AG04450 (cell line): Measurements from ENCODE around the gene HADHA. TPM values are rescaled to one million over a fixed set of nuclear protein-coding genes. Genes with fewer than 3 reads are reported as not detected.

ENCODE experiments used
- CTCF ChIA-PET: fragments of 300-600, 350-600 bp; formaldehyde crosslinking; extraction: SDS; loops from one replicate; lab custom pipeline; 2022; ENCODE audit warnings: antibody characterized with exemption, inconsistent platforms; lab: Charles Lee
- POLR2A ChIA-PET: fragments of 350-600 bp; formaldehyde crosslinking; extraction: SDS; loops from one replicate; lab custom pipeline; 2021; ENCODE audit warnings: antibody characterized with exemption, inconsistent platforms; lab: Yijun Ruan, JAX
- DNase-seq: peaks from one replicate; pipeline ENCODE4 v3.0.0-alpha.2; 2011; ENCODE audit warnings: low read depth, low spot score
- H3K27ac ChIP-seq: one replicate; pipeline ENCODE4 v1.5.1; 2012; ENCODE audit warnings: low read depth, low read length, control low read depth
- H3K27me3 ChIP-seq: one replicate; pipeline ENCODE4 v1.6.0; 2012; ENCODE audit warnings: low read length; ENCODE audit not compliant: control insufficient read depth, insufficient read depth
- H3K4me3 ChIP-seq: 2 replicates; pipeline ENCODE4 v1.5.1; 2011; ENCODE audit warnings: mild to moderate bottlenecking, low read depth, low read length, control low read depth
- H3K9me3 ChIP-seq: 2 replicates; pipeline ENCODE4 v1.5.1; 2012; ENCODE audit warnings: low read length; ENCODE audit not compliant: control insufficient read depth, insufficient read depth
- CTCF ChIP-seq: IDR thresholded peaks from 2 replicates; pipeline ENCODE4 v1.5.1; 2011; ENCODE audit warnings: low read depth, low read length, control low read depth, inconsistent platforms
- polyA plus RNA-seq: library from polyadenylated mRNA; depleted of rRNA; stranded (reverse); fragments of >200 nt; gene quantifications from 2 replicates; pipeline ENCODE4 v1.2.3, GENCODE V29; 2011

HADHA gene
- polyA plus RNA-seq, 1 experiment, result 172 TPM

- no peak for DNase-seq
- Histone ChIP-seq H3K4me3 (no peak overlapping the region), H3K27me3 (no peaks in the 10 kb centered on the region), H3K9me3 (no peaks in the 10 kb centered on the region), H3K27ac (no peak overlapping the region)
- TF ChIP-seq CTCF, result no peak
- ChIA-PET POLR2A (interaction anchor here (0.6 kb wide), 1 partner anchor 360 kb away, joined by 3 read pairs; no protein-coding TSS in a partner anchor), CTCF (no interaction called here)
Measured at GRCh38 chr2:26157580-26157979, 86.9 kb downstream of the HADHA start.

DNA sequence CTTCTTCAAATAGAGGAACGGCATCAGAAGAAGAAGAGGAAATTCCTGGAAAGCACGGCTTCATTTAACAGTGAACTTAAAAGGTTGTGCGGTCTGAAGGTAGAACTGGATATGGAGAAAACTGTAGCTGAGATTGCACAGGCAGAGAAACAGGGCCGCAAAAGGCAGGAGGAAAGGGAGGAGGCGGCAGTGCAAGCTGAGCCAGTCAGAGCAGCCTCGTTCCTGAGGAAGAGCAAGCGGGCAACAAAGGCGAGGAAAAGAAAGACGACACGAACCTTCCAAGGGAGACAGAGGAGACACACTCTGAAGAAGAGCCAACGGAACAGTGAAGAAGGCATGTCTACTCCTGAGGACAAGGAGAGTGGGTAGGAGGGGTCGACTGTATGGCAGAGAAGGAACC, 94.2 kb downstream of the HADHA start:
- no peak for DNase-seq
- H3K9me3 ChIP-seq, result no peaks in the 10 kb centered on the region
- ChIA-PET POLR2A (interaction anchor here (0.7 kb wide), 1 partner anchor 85 kb away, joined by 3 read pairs; no protein-coding TSS in a partner anchor), CTCF (interaction anchor here (1.1 to 6.2 kb wide), 2 partner anchors 199 kb away, joined by 10 to 109 read pairs; no protein-coding TSS in a partner anchor)
- H3K27ac ChIP-seq, result no peak overlapping the region
- H3K27me3 ChIP-seq, result no peaks in the 10 kb centered on the region
- no peak overlapping the region for H3K4me3 ChIP-seq
- no peak for TF ChIP-seq CTCF

- Histone ChIP-seq H3K27me3 (no peaks in the 10 kb centered on the region), H3K27ac (no peak overlapping the region), H3K4me3 (no peak overlapping the region), H3K9me3 (no peaks in the 10 kb centered on the region)
- ChIA-PET CTCF (interaction anchor here (0.7 to 6.2 kb wide), 3 partner anchors 88 to 198 kb away, joined by 3 to 109 read pairs (median 3); no protein-coding TSS in a partner anchor), POLR2A (no interaction called here)
- no peak for DNase-seq
- no peak for TF ChIP-seq CTCF
Measured at GRCh38 chr2:26148501-26148900, 95.9 kb downstream of the HADHA start.

- CTCF ChIA-PET, result interaction anchor here (0.5 to 6.2 kb wide), 35 partner anchors 9 to 1918 kb away, joined by 3 to 109 read pairs (median 5); partner anchors contain the start of gene KIF3C
- H3K9me3 ChIP-seq, result no peaks in the 10 kb centered on the region; the same call in 1 of the 2 replicates
- POLR2A ChIA-PET, result no interaction called here
- no peak overlapping the region for H3K27ac ChIP-seq
- peak; percentile 80 for TF ChIP-seq CTCF
- peak; percentile 7 for DNase-seq
- H3K4me3 ChIP-seq, result no peak overlapping the region
- no peaks in the 10 kb centered on the region for H3K27me3 ChIP-seq
Measured at GRCh38 chr2:26144953-26145680, 99.3 kb downstream of the HADHA start.

DNA sequence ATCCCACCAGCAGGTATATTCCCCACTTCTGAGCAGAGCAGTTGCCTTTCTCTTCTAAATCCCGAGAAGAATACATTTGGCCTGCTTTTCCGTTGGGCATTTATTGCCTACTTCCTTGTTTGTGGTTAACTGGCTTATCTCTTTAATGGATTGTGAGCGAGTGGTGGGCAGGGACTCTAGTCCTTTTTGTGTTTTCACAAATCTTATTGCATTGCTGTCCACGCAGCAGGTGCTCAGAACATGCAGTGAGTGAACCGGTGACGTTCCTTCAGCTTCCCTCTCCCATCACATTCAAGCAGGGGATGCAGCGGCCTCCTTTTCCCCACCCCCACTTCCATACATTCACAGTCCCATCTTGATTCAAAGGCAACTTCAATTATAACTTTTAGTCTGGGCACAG, 100.4 kb downstream of the HADHA start:
- no peak overlapping the region for H3K4me3 ChIP-seq
- no peak overlapping the region for H3K27ac ChIP-seq
- no peak for TF ChIP-seq CTCF
- no peaks in the 10 kb centered on the region; the same call in 1 of the 2 replicates for H3K9me3 ChIP-seq
- CTCF ChIA-PET, result interaction anchor here (0.7 to 6.2 kb wide), 9 partner anchors 81 to 433 kb away, joined by 3 to 109 read pairs (median 8); no protein-coding TSS in a partner anchor
- no peak for DNase-seq
- POLR2A ChIA-PET, result no interaction called here
- H3K27me3 ChIP-seq, result no peaks in the 10 kb centered on the region
